ENCODE data around the gene DGKB.

Gene DGKB

GRCh38 chr7:14817829-14818614 is 84.5 kb downstream of the DGKB start:
- CTCF ChIA-PET, result no interaction called here
- no peak for DNase-seq (ENCODE audit: extremely low spot score)
- POLR2A ChIA-PET, result no interaction called here
- no peak for TF ChIP-seq CTCF (IDR thresholded peaks at IDR 0.05; ENCODE audit: control extremely low read depth, extremely low read depth, low read depth, missing control alignments)

GRCh38 chr7:14807507-14807906 is 95.0 kb downstream of the DGKB start:
- ChIA-PET POLR2A (no interaction called here), CTCF (interaction anchor here (1.1 kb wide), 1 partner anchor 21 kb away, joined by 3 read pairs; no protein-coding TSS in a partner anchor)
- no peak for DNase-seq (ENCODE audit: extremely low spot score)

DNA sequence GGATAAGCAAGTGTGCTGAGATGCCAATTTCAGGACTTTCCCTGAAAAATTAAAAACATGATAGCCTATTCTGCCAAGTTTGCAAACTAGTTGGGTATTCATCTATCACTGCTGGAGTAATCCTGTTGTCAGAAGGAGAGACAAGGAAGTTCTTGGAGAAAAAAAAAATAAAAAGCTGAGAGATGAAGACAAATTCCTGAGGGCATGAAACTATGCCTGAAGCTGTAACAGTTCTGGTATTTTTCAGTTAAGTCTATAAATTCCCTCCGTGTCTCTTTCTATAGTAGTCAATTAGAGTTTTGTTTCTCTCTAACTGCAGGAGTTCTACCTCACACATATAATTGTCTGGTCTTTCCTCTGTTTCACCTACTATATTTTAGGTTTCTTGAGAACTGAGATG is 95.7 kb downstream of the DGKB start:
- ChIA-PET POLR2A (no interaction called here), CTCF (interaction anchor here (1.1 kb wide), 1 partner anchor 22 kb away, joined by 3 read pairs; no protein-coding TSS in a partner anchor)
- no peak for TF ChIP-seq CTCF (IDR thresholded peaks at IDR 0.05; ENCODE audit: control extremely low read depth, extremely low read depth, low read depth, missing control alignments)
- no peak for DNase-seq (ENCODE audit: extremely low spot score)

More at GRCh38 chr7:14807507-14807906, 95.0 kb downstream of the DGKB start:
- TF ChIP-seq CTCF (IDR thresholded peaks at IDR 0.05; ENCODE audit: control extremely low read depth, extremely low read depth, low read depth, missing control alignments), result no peak

DNA sequence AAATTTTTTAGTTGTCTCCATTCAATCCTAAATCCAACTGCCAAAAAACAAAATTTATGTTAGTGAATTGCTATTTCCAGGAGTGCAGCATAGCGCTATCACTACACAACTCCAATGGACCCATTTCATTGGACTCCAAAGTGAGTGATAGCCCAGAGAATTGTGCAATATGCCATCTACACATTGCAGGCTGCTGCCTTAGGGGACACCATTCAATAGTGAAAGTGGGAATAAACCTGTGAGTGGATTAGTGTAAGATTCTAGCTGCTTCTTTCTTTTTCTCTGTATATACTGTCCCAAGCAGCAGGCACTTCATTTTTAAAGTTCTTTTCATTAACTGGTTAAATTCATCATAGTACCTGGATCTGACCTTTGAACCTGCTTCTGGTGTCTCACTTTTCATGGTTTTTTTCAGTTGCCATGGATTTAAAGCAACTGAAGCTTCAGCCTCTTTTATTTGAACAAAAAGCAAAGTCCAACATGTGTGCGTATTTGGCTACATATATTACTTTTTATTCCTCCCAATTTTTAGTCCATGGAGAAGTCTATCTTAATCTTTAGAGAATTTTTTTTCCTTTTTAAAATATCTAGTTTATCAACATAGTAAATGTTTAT is 97.3 kb downstream of the DGKB start:
- ChIA-PET POLR2A (no interaction called here), CTCF (no interaction called here)
- no peak for TF ChIP-seq CTCF (IDR thresholded peaks at IDR 0.05; ENCODE audit: control extremely low read depth, extremely low read depth, low read depth, missing control alignments)
- DNase-seq (ENCODE audit: extremely low spot score), result no peak

DNA sequence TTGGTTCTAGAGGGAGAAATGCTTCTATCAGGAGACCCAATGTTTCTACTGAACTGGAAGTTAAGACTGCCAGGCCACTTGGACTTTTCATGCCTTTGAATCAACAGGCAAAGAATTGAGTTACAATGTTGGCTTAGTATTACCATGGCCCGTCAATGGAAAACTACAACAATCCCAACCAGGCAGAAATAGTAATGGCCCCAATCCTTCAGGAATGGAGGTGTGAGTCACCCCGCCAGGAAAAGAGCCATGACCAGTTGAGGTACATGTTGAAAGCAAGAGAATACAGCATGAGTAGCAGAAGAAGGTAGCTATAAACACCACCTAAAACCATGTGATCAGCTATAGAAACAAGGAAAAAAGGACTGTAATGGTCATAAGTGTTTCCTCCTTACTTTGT is 101.9 kb downstream of the DGKB start:
- TF ChIP-seq CTCF (IDR thresholded peaks at IDR 0.05; ENCODE audit: control extremely low read depth, extremely low read depth, low read depth, missing control alignments), result no peak
- no peak for DNase-seq (ENCODE audit: extremely low spot score)
- CTCF ChIA-PET, result interaction anchor here (1.3 to 1.7 kb wide), 2 partner anchors 12 to 26 kb away, joined by 3 read pairs; no protein-coding TSS in a partner anchor
- POLR2A ChIA-PET, result no interaction called here

- ChIA-PET CTCF (no interaction called here), POLR2A (no interaction called here)
- TF ChIP-seq CTCF (IDR thresholded peaks at IDR 0.05; ENCODE audit: control extremely low read depth, extremely low read depth, low read depth, missing control alignments), result no peak
- DNase-seq (ENCODE audit: extremely low spot score), result no peak
Observed at GRCh38 chr7:14793151-14793550, 109.4 kb downstream of the DGKB start.

Data from GM10248 (cell line).